ENCODE results near the gene FNTB. TPM values are rescaled to one million over a fixed set of nuclear protein-coding genes. Genes with fewer than 3 reads are reported as not detected.

Gene FNTB
- total RNA-seq, 1 experiment from 2014 or later, result 35.3 TPM

- no peaks in the 10 kb centered on the region for H3K27me3 ChIP-seq (ENCODE audit: insufficient read depth, low read depth)
- peaks cover 5% of the 10 kb centered on the region for H3F3A ChIP-seq (ENCODE audit: insufficient read depth, low read depth)
- no peak overlapping the region for H3K4me2 ChIP-seq
- no peak for TF ChIP-seq EZH2 (IDR thresholded peaks at IDR 0.05; ENCODE audit: low read depth)
- no peak for TF ChIP-seq CTCF (conservative IDR thresholded peaks at IDR 0.05)
- no peaks in the 10 kb centered on the region for H3K9me2 ChIP-seq (ENCODE audit: insufficient read depth)
- CTCF ChIA-PET, result no interaction called here
- H3K79me2 ChIP-seq (ENCODE audit: low read depth), result peaks cover 4% of the 10 kb centered on the region
- no peaks in the 10 kb centered on the region for H4K20me1 ChIP-seq (ENCODE audit: insufficient read depth)
- no peak overlapping the region for H3K27ac ChIP-seq
- H3K4me1 ChIP-seq (replicated peaks; ENCODE audit: insufficient read depth), result 0 out of 2 replicates have a peak, but pooled peaks cover 5% of the 10 kb centered on the region
- POLR2A ChIA-PET (ENCODE audit: unreplicated experiment), result no interaction called here
- no peak overlapping the region for H3K4me3 ChIP-seq
- no peak overlapping the region for H2AFZ ChIP-seq
- no peaks in the 10 kb centered on the region for H3K36me3 ChIP-seq (ENCODE audit: low read depth)
- no peaks in the 10 kb centered on the region for H3K9me3 ChIP-seq (ENCODE audit: insufficient read depth, low read depth)
- intact Hi-C loops (cut with micrococcal nuclease; ENCODE audit: unreplicated experiment), result no loop called here
- no peak for DNase-seq
- no TSS peak for BruUV-seq (replicated peaks)
These were observed 120.0 kb downstream of the FNTB start for GRCh38 chr14:65106736-65107135.

GRCh38 chr14:65107200-65107599 is 120.5 kb downstream of the FNTB start:
- no TSS peak for BruUV-seq (replicated peaks)
- H3K79me2 ChIP-seq (ENCODE audit: low read depth), result no peaks in the 10 kb centered on the region
- no peak overlapping the region for H3K4me3 ChIP-seq
- H3K36me3 ChIP-seq (ENCODE audit: low read depth), result no peaks in the 10 kb centered on the region
- no peak overlapping the region for H3K27ac ChIP-seq
- no peaks in the 10 kb centered on the region for H3K9me2 ChIP-seq (ENCODE audit: insufficient read depth)
- intact Hi-C loops (cut with micrococcal nuclease; ENCODE audit: unreplicated experiment), result no loop called here
- ChIA-PET CTCF (no interaction called here), POLR2A (ENCODE audit: unreplicated experiment) (interaction anchor here (0.6 kb wide), 1 partner anchor 146 kb away, joined by 11 read pairs; no protein-coding TSS in a partner anchor)
- no peak for DNase-seq
- H3F3A ChIP-seq (ENCODE audit: insufficient read depth, low read depth), result peaks cover 5% of the 10 kb centered on the region
- H3K9me3 ChIP-seq (ENCODE audit: insufficient read depth, low read depth), result no peaks in the 10 kb centered on the region
- no peaks in the 10 kb centered on the region for H3K27me3 ChIP-seq (ENCODE audit: insufficient read depth, low read depth)
- no peak overlapping the region for H3K4me2 ChIP-seq
- no peak overlapping the region for H2AFZ ChIP-seq
- no peaks in the 10 kb centered on the region for H4K20me1 ChIP-seq (ENCODE audit: insufficient read depth)
- H3K4me1 ChIP-seq (replicated peaks; ENCODE audit: insufficient read depth), result 0 out of 2 replicates have a peak, but pooled peaks cover 5% of the 10 kb centered on the region
- TF ChIP-seq CTCF (conservative IDR thresholded peaks at IDR 0.05), result no peak
- no peak for TF ChIP-seq EZH2 (IDR thresholded peaks at IDR 0.05; ENCODE audit: low read depth)

GRCh38 chr14:65109357-65109756 is 122.7 kb downstream of the FNTB start:
- no peak overlapping the region for H2AFZ ChIP-seq
- H3K27me3 ChIP-seq (ENCODE audit: insufficient read depth, low read depth), result no peaks in the 10 kb centered on the region
- TF ChIP-seq EZH2 (IDR thresholded peaks at IDR 0.05; ENCODE audit: low read depth) (no peak), CTCF (conservative IDR thresholded peaks at IDR 0.05) (no peak)
- H3K79me2 ChIP-seq (ENCODE audit: low read depth), result no peaks in the 10 kb centered on the region
- H3F3A ChIP-seq (ENCODE audit: insufficient read depth, low read depth), result no peaks in the 10 kb centered on the region
- ChIA-PET CTCF (no interaction called here), POLR2A (ENCODE audit: unreplicated experiment) (no interaction called here)
- DNase-seq, result no peak
- intact Hi-C loops (cut with micrococcal nuclease; ENCODE audit: unreplicated experiment), result no loop called here
- no peaks in the 10 kb centered on the region for H3K36me3 ChIP-seq (ENCODE audit: low read depth)
- no peaks in the 10 kb centered on the region for H3K9me2 ChIP-seq (ENCODE audit: insufficient read depth)
- H3K4me3 ChIP-seq, result no peak overlapping the region
- H3K27ac ChIP-seq, result no peak overlapping the region
- H4K20me1 ChIP-seq (ENCODE audit: insufficient read depth), result no peaks in the 10 kb centered on the region
- no peaks in the 10 kb centered on the region for H3K4me1 ChIP-seq (replicated peaks; ENCODE audit: insufficient read depth)
- no peaks in the 10 kb centered on the region for H3K9me3 ChIP-seq (ENCODE audit: insufficient read depth, low read depth)
- no peak overlapping the region for H3K4me2 ChIP-seq
- BruUV-seq (replicated peaks), result no TSS peak

Measured in PC-9 (cell line).